CD4-positive, CD25-positive, alpha-beta regulatory T cell (primary cell): Measurements from ENCODE around the gene ARID1B. TPM values are rescaled to one million over a fixed set of nuclear protein-coding genes. Genes with fewer than 3 reads are reported as not detected.

ENCODE experiments used
- ATAC-seq, 2 donors: fragments of 150-1000 bp; cut with Tn5 transposase; one replicate each; pipeline ENCODE4 v1.10.0; 2021; ENCODE audit warnings: low read depth in 2 of 2, moderate number of reproducible peaks in 2 of 2, moderate library complexity in 1 of 2
- DNase-seq, 3 donors: peaks; one replicate each; pipeline versions ENCODE4 v3.0.0 to v3.0.0-alpha.2; 2012 to 2022; ENCODE audit warnings: mixed read lengths in 1 of 3
- H3K27ac ChIP-seq: one replicate; pipeline ENCODE4 v1.7.0; 2013; ENCODE audit warnings: mild to moderate bottlenecking, low read length; ENCODE audit not compliant: insufficient read depth, poor library complexity, severe bottlenecking
- H3K27me3 ChIP-seq: one replicate; pipeline ENCODE4 v1.7.0; 2013; ENCODE audit warnings: low read length; ENCODE audit not compliant: control insufficient read depth, insufficient read depth
- H3K36me3 ChIP-seq: one replicate; pipeline ENCODE4 v1.7.0; 2013; ENCODE audit warnings: mild to moderate bottlenecking, low read length, moderate library complexity; ENCODE audit not compliant: control insufficient read depth, insufficient read depth
- H3K4me1 ChIP-seq: 2 replicates; pipeline ENCODE4 v1.7.0; 2013; ENCODE audit warnings: mild to moderate bottlenecking, low read length; ENCODE audit not compliant: insufficient read depth, control insufficient read depth, poor library complexity, severe bottlenecking
- H3K4me3 ChIP-seq: one replicate; pipeline ENCODE4 v1.7.0; 2013; ENCODE audit warnings: low read depth, mild to moderate bottlenecking, low read length, moderate library complexity
- H3K9me3 ChIP-seq, 2 experiments: 1 replicate in 1 of 2; 2 replicates in 1 of 2; pipeline ENCODE4 v1.7.0; 2013; ENCODE audit warnings: low read length in 2 of 2, mild to moderate bottlenecking in 1 of 2, moderate library complexity in 1 of 2; ENCODE audit not compliant: control insufficient read depth in 2 of 2
- H3K27ac Mint-ChIP-seq, 3 donors: one replicate each; pipeline ENCODE4 v1.8.0; 2020 to 2022; ENCODE audit warnings: mild to moderate bottlenecking in 3 of 3, mixed read lengths in 3 of 3, moderate library complexity in 2 of 3
- H3K27me3 Mint-ChIP-seq: one replicate; pipeline ENCODE4 v1.8.0; 2022; ENCODE audit warnings: mild to moderate bottlenecking, mixed read lengths
- H3K36me3 Mint-ChIP-seq: one replicate; pipeline ENCODE4 v1.8.0; 2020; ENCODE audit warnings: mixed read lengths
- H3K4me1 Mint-ChIP-seq, 4 donors: one replicate each; pipeline ENCODE4 v1.8.0; 2020 to 2022; ENCODE audit warnings: mixed read lengths in 4 of 4, mild to moderate bottlenecking in 1 of 4
- H3K4me3 Mint-ChIP-seq, 4 donors: one replicate each; pipeline ENCODE4 v1.8.0; 2020 to 2022; ENCODE audit warnings: mild to moderate bottlenecking in 4 of 4, mixed read lengths in 4 of 4, moderate library complexity in 3 of 4
- H3K9me3 Mint-ChIP-seq, 7 donors: one replicate each; pipeline ENCODE4 v1.8.0; 2020 to 2022; ENCODE audit warnings: mixed read lengths in 7 of 7, mild to moderate bottlenecking in 3 of 7, moderate library complexity in 2 of 7
- polyA plus RNA-seq, 4 donors: library from polyadenylated mRNA; unstranded; fragments of 300-500 nt; fragmentation: Illumina TruSeq; gene quantifications; one replicate each; pipeline ENCODE4 v1.2.3, GENCODE V29; 2021
- total RNA-seq: library from RNA; stranded (reverse); gene quantifications from one replicate; pipeline ENCODE4 v1.2.3, GENCODE V29; 2022

Gene ARID1B
- total and polyA plus RNA-seq, 5 donors from 2014 or later = 9.8 to 186 (median 12.4) TPM

GRCh38 chr6:156897907-156898531, 120.8 kb downstream of the ARID1B start:
- H3K4me3 Mint-ChIP-seq = no peak overlapping the region
- H3K4me1 Mint-ChIP-seq = peaks cover 26 to 79% (median 52%) of the 10 kb centered on the region in 4 donors

GRCh38 chr6:156899071-156899470, 121.9 kb downstream of the ARID1B start:
- H3K36me3 ChIP-seq = peaks cover 12% of the 10 kb centered on the region
- no peaks in the 10 kb centered on the region for H3K27me3 ChIP-seq
- no peak overlapping the region for H3K4me3 ChIP-seq
- Mint-ChIP-seq H3K4me3 (no peak overlapping the region), H3K27me3 (no peaks in the 10 kb centered on the region), H3K9me3 (no peaks in the 10 kb centered on the region), H3K36me3 (peaks cover 14% of the 10 kb centered on the region), H3K27ac (peak overlapping the region in 2 of 3 donors; percentile 9 to 45), H3K4me1 (peaks cover 26 to 80% (median 52%) of the 10 kb centered on the region in 4 donors)
- DNase-seq (no peak), ATAC-seq (no peak)
- H3K27ac ChIP-seq = no peak overlapping the region
- H3K9me3 ChIP-seq = no peaks in the 10 kb centered on the region
- H3K4me1 ChIP-seq = peaks cover 7% of the 10 kb centered on the region

More at GRCh38 chr6:156897907-156898531, 120.8 kb downstream of the ARID1B start:
- Histone ChIP-seq H3K9me3 (no peaks in the 10 kb centered on the region), H3K4me1 (peaks cover 7% of the 10 kb centered on the region), H3K4me3 (no peak overlapping the region), H3K27me3 (no peaks in the 10 kb centered on the region), H3K27ac (no peak overlapping the region), H3K36me3 (peaks cover 10% of the 10 kb centered on the region)
- Mint-ChIP-seq H3K36me3 (peaks cover 11% of the 10 kb centered on the region), H3K27ac (no peak overlapping the region), H3K9me3 (no peaks in the 10 kb centered on the region), H3K27me3 (no peaks in the 10 kb centered on the region)
- DNase-seq = no peak
- ATAC-seq = no peak

- Mint-ChIP-seq H3K4me1 (peaks cover 24 to 80% (median 51%) of the 10 kb centered on the region in 4 donors), H3K36me3 (peaks cover 14% of the 10 kb centered on the region), H3K9me3 (no peaks in the 10 kb centered on the region), H3K4me3 (peak overlapping the region in 1 of 4 donors; percentile 7), H3K27ac (peak overlapping the region; percentile 1 to 45 (median 9)), H3K27me3 (no peaks in the 10 kb centered on the region)
- H3K4me1 ChIP-seq = peaks cover 7% of the 10 kb centered on the region
- no peak overlapping the region for H3K27ac ChIP-seq
- H3K4me3 ChIP-seq = no peak overlapping the region
- H3K36me3 ChIP-seq = peaks cover 16% of the 10 kb centered on the region
- no peaks in the 10 kb centered on the region for H3K27me3 ChIP-seq
- no peaks in the 10 kb centered on the region for H3K9me3 ChIP-seq
- DNase-seq (no peak), ATAC-seq (no peak)
Measured at GRCh38 chr6:156899532-156900135, 122.5 kb downstream of the ARID1B start.

- no peak overlapping the region for H3K27ac ChIP-seq
- H3K4me1 ChIP-seq = peaks cover 7% of the 10 kb centered on the region
- H3K27me3 ChIP-seq = no peaks in the 10 kb centered on the region
- Mint-ChIP-seq H3K27me3 (no peaks in the 10 kb centered on the region), H3K4me1 (peaks cover 21 to 77% (median 48%) of the 10 kb centered on the region in 4 donors), H3K27ac (peak overlapping the region in 2 of 3 donors; percentile 21 to 32), H3K9me3 (no peaks in the 10 kb centered on the region), H3K4me3 (peak overlapping the region in 2 of 4 donors; percentile 10 to 36), H3K36me3 (peaks cover 14% of the 10 kb centered on the region)
- peaks cover 16% of the 10 kb centered on the region for H3K36me3 ChIP-seq
- no peak for DNase-seq
- no peaks in the 10 kb centered on the region for H3K9me3 ChIP-seq
- no peak overlapping the region for H3K4me3 ChIP-seq
- no peak for ATAC-seq
Measured at GRCh38 chr6:156900292-156900691, 123.1 kb downstream of the ARID1B start.

- Mint-ChIP-seq H3K36me3 (peaks cover 18% of the 10 kb centered on the region), H3K27me3 (no peaks in the 10 kb centered on the region), H3K4me3 (no peak overlapping the region), H3K9me3 (no peaks in the 10 kb centered on the region), H3K4me1 (peaks cover 22 to 76% (median 49%) of the 10 kb centered on the region in 4 donors), H3K27ac (peak overlapping the region in 1 of 3 donors; percentile 21)
- H3K4me1 ChIP-seq = peaks cover 10% of the 10 kb centered on the region
- H3K4me3 ChIP-seq = no peak overlapping the region
- H3K9me3 ChIP-seq = no peaks in the 10 kb centered on the region
- DNase-seq (no peak), ATAC-seq (no peak)
- H3K27ac ChIP-seq = no peak overlapping the region
- peaks cover 16% of the 10 kb centered on the region for H3K36me3 ChIP-seq
- H3K27me3 ChIP-seq = no peaks in the 10 kb centered on the region
Measured at GRCh38 chr6:156901309-156902019, 124.3 kb downstream of the ARID1B start.

- Mint-ChIP-seq H3K27ac (no peak overlapping the region), H3K4me3 (no peak overlapping the region), H3K9me3 (no peaks in the 10 kb centered on the region), H3K4me1 (peaks cover 30 to 78% (median 51%) of the 10 kb centered on the region in 4 donors), H3K27me3 (no peaks in the 10 kb centered on the region), H3K36me3 (peaks cover 21% of the 10 kb centered on the region)
- Histone ChIP-seq H3K4me1 (peaks cover 10% of the 10 kb centered on the region), H3K27me3 (no peaks in the 10 kb centered on the region), H3K9me3 (no peaks in the 10 kb centered on the region), H3K27ac (no peak overlapping the region), H3K36me3 (peaks cover 16% of the 10 kb centered on the region), H3K4me3 (no peak overlapping the region)
- ATAC-seq = no peak
- DNase-seq = no peak
Measured at GRCh38 chr6:156902782-156903181, 125.6 kb downstream of the ARID1B start.

- H3K4me1 ChIP-seq = peaks cover 5% of the 10 kb centered on the region
- H3K27ac ChIP-seq = peak overlapping the region; percentile 15
- Mint-ChIP-seq H3K27ac (peak overlapping the region in 1 of 3 donors; percentile 16), H3K36me3 (peaks cover 21% of the 10 kb centered on the region), H3K27me3 (no peaks in the 10 kb centered on the region), H3K4me3 (no peak overlapping the region), H3K4me1 (peaks cover 27 to 76% (median 47%) of the 10 kb centered on the region in 4 donors), H3K9me3 (no peaks in the 10 kb centered on the region)
- H3K4me3 ChIP-seq = no peak overlapping the region
- ATAC-seq = no peak
- DNase-seq = no peak
- no peaks in the 10 kb centered on the region for H3K27me3 ChIP-seq
- peaks cover 16% of the 10 kb centered on the region for H3K36me3 ChIP-seq
- no peaks in the 10 kb centered on the region for H3K9me3 ChIP-seq
Measured at GRCh38 chr6:156904176-156904967, 127.2 kb downstream of the ARID1B start.
